ENCODE results near the gene PLXNB2.

- no peak for TF ChIP-seq CTCF (IDR thresholded peaks at IDR 0.05)
- no peak for TF ChIP-seq POLR2A (IDR thresholded peaks at IDR 0.05)
These were observed 4.9 kb downstream of the PLXNB2 start for GRCh38 chr22:50302564-50302963.

All from lower leg skin (tissue), 3 donors.